HepG2 (cell line): ENCODE measurements around the gene MED22. TPM values are rescaled to one million over a fixed set of nuclear protein-coding genes. Genes with fewer than 3 reads are reported as not detected.

Experiments
- CCDC6 ChIP-seq: sonication (generic); formaldehyde crosslinking; IDR thresholded peaks from 2 replicates; pipeline ENCODE4 v1.8.1; 2022; ENCODE audit warnings: mild to moderate bottlenecking, missing genetic modification reagents, moderate library complexity
- CEBPB ChIP-seq: IDR thresholded peaks from 2 replicates; pipeline ENCODE4 v1.6.1; 2011; ENCODE audit warnings: low read depth, low read length, improper control_type of control experiment, borderline replicate concordance
- ELF3 ChIP-seq: IDR thresholded peaks from 2 replicates; pipeline ENCODE4 v1.6.1; 2016; ENCODE audit warnings: missing genetic modification reagents, missing compliant biosample characterization
- FOXJ3 ChIP-seq: sonication (generic); formaldehyde crosslinking; IDR thresholded peaks from 2 replicates; pipeline ENCODE4 v1.4.0; 2020; ENCODE audit warnings: missing genetic modification reagents, mild to moderate bottlenecking, borderline replicate concordance
- GATAD1 ChIP-seq: IDR thresholded peaks from 2 replicates; pipeline ENCODE4 v1.6.1; 2016; ENCODE audit warnings: missing genetic modification reagents, missing compliant biosample characterization
- MIER3 ChIP-seq: IDR thresholded peaks from 2 replicates; pipeline ENCODE4 v1.6.1; 2016; ENCODE audit warnings: missing compliant biosample characterization, borderline replicate concordance
- SOX6 ChIP-seq, 2 experiments: fragments of 450-650 bp in 1 of 2; sonication (generic) in 1 of 2; formaldehyde crosslinking in 1 of 2; IDR thresholded peaks; 2 replicates each; pipeline versions ENCODE4 v1.4.0 to v1.6.1; 2017 to 2020; ENCODE audit warnings: antibody characterized with exemption in 1 of 2, mild to moderate bottlenecking in 1 of 2, missing genetic modification reagents in 1 of 2
- SPEN ChIP-seq: sonication (generic); formaldehyde crosslinking; IDR thresholded peaks from 2 replicates; pipeline ENCODE4 v1.5.1; 2020; ENCODE audit warnings: low read depth, mild to moderate bottlenecking, missing genetic modification reagents
- TOE1 ChIP-seq: sonication (generic); formaldehyde crosslinking; IDR thresholded peaks from 2 replicates; pipeline ENCODE4 v1.4.0; 2020; ENCODE audit warnings: mild to moderate bottlenecking, missing genetic modification reagents
- ZNF567 ChIP-seq: sonication (generic); formaldehyde crosslinking; IDR thresholded peaks from 2 replicates; pipeline ENCODE4 v1.8.1; 2023; ENCODE audit warnings: mild to moderate bottlenecking, missing genetic modification reagents, borderline replicate concordance
- ZNF616 ChIP-seq: sonication (generic); formaldehyde crosslinking; IDR thresholded peaks from 2 replicates; pipeline ENCODE4 v1.5.0; 2020; ENCODE audit warnings: low read depth, mild to moderate bottlenecking, missing genetic modification reagents
- ZNF629 ChIP-seq: sonication (generic); formaldehyde crosslinking; conservative IDR thresholded peaks from 2 replicates; pipeline ENCODE4 v1.5.0; 2020; ENCODE audit warnings: missing genetic modification reagents
- ZNF691 ChIP-seq: sonication (generic); formaldehyde crosslinking; IDR thresholded peaks from 2 replicates; pipeline ENCODE4 v1.4.0; 2020; ENCODE audit warnings: missing genetic modification reagents, low read depth, mild to moderate bottlenecking, borderline replicate concordance
- ZNF75D ChIP-seq: sonication (generic); formaldehyde crosslinking; IDR thresholded peaks from 2 replicates; pipeline ENCODE4 v1.8.1; 2023; ENCODE audit warnings: missing genetic modification reagents, mild to moderate bottlenecking, borderline replicate concordance
- polyA plus RNA-seq, 8 experiments: library from polyadenylated mRNA; depleted of rRNA in 3 of 8; stranded (reverse) in 7 of 8; unstranded in 1 of 8; fragments of >200 nt; fragmentation: Illumina TruSeq in 4 of 8; extraction: Trizol in 4 of 8; gene quantifications; 2 replicates each; pipeline versions ENCODE4 v1.2.1 to v1.2.3, GENCODE V29; 2011 to 2016; ENCODE audit warnings: low read depth in 4 of 8, missing spikeins in 1 of 8, mixed read lengths in 1 of 8; ENCODE audit not compliant: insufficient read depth in 1 of 8
- total RNA-seq, 5 experiments: library from RNA; depleted of rRNA; stranded (reverse); fragments of >200 nt; fragmentation: Illumina TruSeq; extraction: Trizol; gene quantifications; 2 replicates each; pipeline ENCODE4 v1.2.3, GENCODE V29; 2016; ENCODE audit warnings: low read depth in 1 of 5
- TF ChIP-seq, protein P1 (sequence below), 2 experiments: sonication (generic) in 1 of 2; formaldehyde crosslinking in 1 of 2; IDR thresholded peaks; 2 replicates each; pipeline versions ENCODE4 v1.6.1 to v1.9.0; 2014 to 2022; ENCODE audit warnings: antibody characterized with exemption in 1 of 2, borderline replicate concordance in 1 of 2, inconsistent platforms in 1 of 2, low read depth in 1 of 2, missing genetic modification reagents in 1 of 2
- TF ChIP-seq, protein P2 (sequence below): sonication (generic); formaldehyde crosslinking; IDR thresholded peaks from 2 replicates; pipeline ENCODE4 v1.4.0; 2020; ENCODE audit warnings: missing genetic modification reagents, borderline replicate concordance
- TF ChIP-seq, protein P3 (sequence below): sonication (generic); formaldehyde crosslinking; IDR thresholded peaks from 2 replicates; pipeline ENCODE4 v1.9.0; 2021; ENCODE audit warnings: missing genetic modification reagents, mild to moderate bottlenecking, borderline replicate concordance
- TF ChIP-seq, protein P4 (sequence below): sonication (generic); formaldehyde crosslinking; IDR thresholded peaks from 2 replicates; pipeline ENCODE4 v1.4.0; 2020; ENCODE audit warnings: missing genetic modification reagents

Gene MED22
- total and polyA plus RNA-seq, 2 of the 13 experiments (the other 11 are each of a cell fraction or from before 2014, with no cell fraction given): 15.8 to 22.1 TPM

DNA sequence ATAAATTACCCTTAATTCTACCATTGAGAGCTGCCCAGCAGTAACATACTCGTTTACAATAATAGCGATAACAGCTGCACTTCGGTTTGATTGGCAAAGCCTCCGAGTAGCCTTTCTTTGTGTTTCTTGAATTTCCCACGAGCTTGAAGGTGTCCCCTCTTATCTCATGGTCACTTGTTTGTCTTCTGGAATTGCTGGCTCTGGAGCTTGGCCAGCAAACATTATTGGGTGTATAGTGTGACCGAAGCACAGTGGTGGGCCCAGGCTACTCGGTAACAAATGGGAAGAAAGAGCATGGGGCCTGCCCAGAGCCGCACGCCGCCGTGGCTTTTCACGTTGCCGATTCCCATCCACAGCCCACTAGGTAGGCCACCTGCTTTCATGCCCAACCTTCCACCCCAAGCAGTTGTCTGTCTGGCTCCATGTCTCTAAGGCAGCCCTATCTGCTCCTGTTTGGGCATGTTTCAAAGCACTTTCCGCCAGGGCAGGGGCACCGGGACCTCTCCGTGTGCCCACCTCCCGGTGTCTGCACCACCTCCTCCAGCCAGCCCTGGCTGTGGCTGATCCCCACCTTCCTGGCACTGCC, 36.9 kb upstream of the MED22 start (continued):
- TF ChIP-seq, protein P1, sequence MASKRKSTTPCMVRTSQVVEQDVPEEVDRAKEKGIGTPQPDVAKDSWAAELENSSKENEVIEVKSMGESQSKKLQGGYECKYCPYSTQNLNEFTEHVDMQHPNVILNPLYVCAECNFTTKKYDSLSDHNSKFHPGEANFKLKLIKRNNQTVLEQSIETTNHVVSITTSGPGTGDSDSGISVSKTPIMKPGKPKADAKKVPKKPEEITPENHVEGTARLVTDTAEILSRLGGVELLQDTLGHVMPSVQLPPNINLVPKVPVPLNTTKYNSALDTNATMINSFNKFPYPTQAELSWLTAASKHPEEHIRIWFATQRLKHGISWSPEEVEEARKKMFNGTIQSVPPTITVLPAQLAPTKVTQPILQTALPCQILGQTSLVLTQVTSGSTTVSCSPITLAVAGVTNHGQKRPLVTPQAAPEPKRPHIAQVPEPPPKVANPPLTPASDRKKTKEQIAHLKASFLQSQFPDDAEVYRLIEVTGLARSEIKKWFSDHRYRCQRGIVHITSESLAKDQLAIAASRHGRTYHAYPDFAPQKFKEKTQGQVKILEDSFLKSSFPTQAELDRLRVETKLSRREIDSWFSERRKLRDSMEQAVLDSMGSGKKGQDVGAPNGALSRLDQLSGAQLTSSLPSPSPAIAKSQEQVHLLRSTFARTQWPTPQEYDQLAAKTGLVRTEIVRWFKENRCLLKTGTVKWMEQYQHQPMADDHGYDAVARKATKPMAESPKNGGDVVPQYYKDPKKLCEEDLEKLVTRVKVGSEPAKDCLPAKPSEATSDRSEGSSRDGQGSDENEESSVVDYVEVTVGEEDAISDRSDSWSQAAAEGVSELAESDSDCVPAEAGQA (IDR thresholded peaks at IDR 0.05; ENCODE audit: low read depth): no peak
- TF ChIP-seq, protein P1 (CRISPR knock-in tag; IDR thresholded peaks at IDR 0.05; ENCODE audit: borderline replicate concordance): no peak
- TF ChIP-seq, protein P2, sequence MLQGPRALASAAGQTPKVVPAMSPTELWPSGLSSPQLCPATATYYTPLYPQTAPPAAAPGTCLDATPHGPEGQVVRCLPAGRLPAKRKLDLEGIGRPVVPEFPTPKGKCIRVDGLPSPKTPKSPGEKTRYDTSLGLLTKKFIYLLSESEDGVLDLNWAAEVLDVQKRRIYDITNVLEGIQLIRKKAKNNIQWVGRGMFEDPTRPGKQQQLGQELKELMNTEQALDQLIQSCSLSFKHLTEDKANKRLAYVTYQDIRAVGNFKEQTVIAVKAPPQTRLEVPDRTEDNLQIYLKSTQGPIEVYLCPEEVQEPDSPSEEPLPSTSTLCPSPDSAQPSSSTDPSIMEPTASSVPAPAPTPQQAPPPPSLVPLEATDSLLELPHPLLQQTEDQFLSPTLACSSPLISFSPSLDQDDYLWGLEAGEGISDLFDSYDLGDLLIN (CRISPR knock-in tag): no peak
- 0 out of 2 replicates have a peak, but pooled peaks have one; percentile 33 for TF ChIP-seq ZNF567 (CRISPR knock-in tag)
- no peak for TF ChIP-seq ZNF629 (CRISPR knock-in tag)
- no peak for TF ChIP-seq SOX6 (IDR thresholded peaks at IDR 0.05)
- TF ChIP-seq SOX6 (CRISPR knock-in tag; IDR thresholded peaks at IDR 0.05): peak; percentile 30; the same call in 1 of the 2 replicates
- TF ChIP-seq ZNF75D (CRISPR knock-in tag): no peak
- TF ChIP-seq ZNF691 (CRISPR knock-in tag): no peak
- TF ChIP-seq CEBPB: no peak
- no peak for TF ChIP-seq ELF3 (CRISPR knock-in tag)
- TF ChIP-seq, protein P3, sequence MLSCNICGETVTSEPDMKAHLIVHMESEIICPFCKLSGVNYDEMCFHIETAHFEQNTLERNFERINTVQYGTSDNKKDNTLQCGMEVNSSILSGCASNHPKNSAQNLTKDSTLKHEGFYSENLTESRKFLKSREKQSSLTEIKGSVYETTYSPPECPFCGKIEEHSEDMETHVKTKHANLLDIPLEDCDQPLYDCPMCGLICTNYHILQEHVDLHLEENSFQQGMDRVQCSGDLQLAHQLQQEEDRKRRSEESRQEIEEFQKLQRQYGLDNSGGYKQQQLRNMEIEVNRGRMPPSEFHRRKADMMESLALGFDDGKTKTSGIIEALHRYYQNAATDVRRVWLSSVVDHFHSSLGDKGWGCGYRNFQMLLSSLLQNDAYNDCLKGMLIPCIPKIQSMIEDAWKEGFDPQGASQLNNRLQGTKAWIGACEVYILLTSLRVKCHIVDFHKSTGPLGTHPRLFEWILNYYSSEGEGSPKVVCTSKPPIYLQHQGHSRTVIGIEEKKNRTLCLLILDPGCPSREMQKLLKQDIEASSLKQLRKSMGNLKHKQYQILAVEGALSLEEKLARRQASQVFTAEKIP (CRISPR knock-in tag): no peak
- no peak for TF ChIP-seq CCDC6 (CRISPR knock-in tag)
- TF ChIP-seq, protein P4, sequence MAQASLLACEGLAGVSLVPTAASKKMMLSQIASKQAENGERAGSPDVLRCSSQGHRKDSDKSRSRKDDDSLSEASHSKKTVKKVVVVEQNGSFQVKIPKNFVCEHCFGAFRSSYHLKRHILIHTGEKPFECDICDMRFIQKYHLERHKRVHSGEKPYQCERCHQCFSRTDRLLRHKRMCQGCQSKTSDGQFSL (CRISPR knock-in tag): no peak
- no peak for TF ChIP-seq SPEN (CRISPR knock-in tag)
- TF ChIP-seq ZNF616 (CRISPR knock-in tag): no peak
- TF ChIP-seq FOXJ3 (CRISPR knock-in tag): no peak
- no peak for TF ChIP-seq MIER3
- no peak for TF ChIP-seq TOE1 (CRISPR knock-in tag)
- TF ChIP-seq GATAD1: no peak
